Retina (tissue), 1 donor: ENCODE measurements around the gene USB1.

Experiments
- DNase-seq: peaks from one replicate; pipeline ENCODE4 v3.0.0-alpha.2; 2016

Gene USB1

GRCh38 chr16:58021661-58022551, 20.7 kb downstream of the USB1 start:
- no peak for DNase-seq

- peak; percentile 62 for DNase-seq
Observed at GRCh38 chr16:58022601-58023371, 21.6 kb downstream of the USB1 start.

GRCh38 chr16:58024486-58025350, 23.5 kb downstream of the USB1 start:
- DNase-seq = no peak

GRCh38 chr16:58025351-58026138, 24.3 kb downstream of the USB1 start, which contains the start of gene MMP15:
Gene MMP15, plus strand, starts transcription at chr16:58025754. Its CDS starts 597 bp downstream, at chr16:58026351.
- peak; percentile 92 for DNase-seq

- peak; percentile 86 for DNase-seq
Observed at GRCh38 chr16:58026139-58026704, 25.0 kb downstream of the USB1 start.

GRCh38 chr16:58026705-58027160, 25.5 kb downstream of the USB1 start:
- peak; percentile 69 for DNase-seq

- peak; percentile 72 for DNase-seq
Observed at GRCh38 chr16:58027161-58027915, 26.1 kb downstream of the USB1 start.

GRCh38 chr16:58027916-58028455, 26.8 kb downstream of the USB1 start:
- no peak for DNase-seq

- no peak for DNase-seq
Observed at GRCh38 chr16:58028541-58029070, 27.4 kb downstream of the USB1 start.

GRCh38 chr16:58029410-58029809, 28.2 kb downstream of the USB1 start:
- no peak for DNase-seq

GRCh38 chr16:58030136-58030840, 29.1 kb downstream of the USB1 start:
- DNase-seq = no peak

GRCh38 chr16:58031016-58031800, 30.0 kb downstream of the USB1 start:
- DNase-seq = no peak

GRCh38 chr16:58032710-58033293, 31.6 kb downstream of the USB1 start:
- DNase-seq = peak; percentile 58

GRCh38 chr16:58034128-58034685, 33.0 kb downstream of the USB1 start:
- DNase-seq = no peak

- DNase-seq = no peak
Observed at GRCh38 chr16:58034774-58035173, 33.6 kb downstream of the USB1 start.

GRCh38 chr16:58035356-58036170, 34.4 kb downstream of the USB1 start:
- DNase-seq = peak; percentile 55

- DNase-seq = no peak
Observed at GRCh38 chr16:58036943-58037342, 35.7 kb downstream of the USB1 start.
